ENCODE measurements around the gene LRRTM2.

The LRRTM2 gene

GRCh38 chr5:138903130-138903775 is 28.1 kb upstream of the LRRTM2 start:
- no peak for TF ChIP-seq CTCF (IDR thresholded peaks at IDR 0.05; ENCODE audit: low read depth, low read length)
- peaks cover 29% of the 10 kb centered on the region for H3K36me3 ChIP-seq
- no peak overlapping the region for H3K4me3 ChIP-seq (ENCODE audit: low read depth, low read length)
- no peak for DNase-seq
- H3K9me3 ChIP-seq (ENCODE audit: severe bottlenecking) = no peaks in the 10 kb centered on the region
- H3K27ac ChIP-seq = no peak overlapping the region
- H3K27me3 ChIP-seq (ENCODE audit: insufficient read depth, low read depth, severe bottlenecking) = no peaks in the 10 kb centered on the region

- Histone ChIP-seq H3K36me3 (peaks cover 29% of the 10 kb centered on the region), H3K4me3 (ENCODE audit: low read depth, low read length) (no peak overlapping the region), H3K9me3 (ENCODE audit: severe bottlenecking) (no peaks in the 10 kb centered on the region), H3K27ac (no peak overlapping the region), H3K27me3 (ENCODE audit: insufficient read depth, low read depth, severe bottlenecking) (no peaks in the 10 kb centered on the region)
- TF ChIP-seq CTCF (IDR thresholded peaks at IDR 0.05; ENCODE audit: low read depth, low read length) = no peak
- no peak for DNase-seq
Measured at GRCh38 chr5:138901716-138902115, 26.6 kb upstream of the LRRTM2 start.

GRCh38 chr5:138900281-138900965 is 25.3 kb upstream of the LRRTM2 start:
- Histone ChIP-seq H3K9me3 (ENCODE audit: severe bottlenecking) (no peaks in the 10 kb centered on the region), H3K36me3 (peaks cover 16% of the 10 kb centered on the region), H3K27me3 (ENCODE audit: insufficient read depth, low read depth, severe bottlenecking) (no peaks in the 10 kb centered on the region), H3K27ac (no peak overlapping the region), H3K4me3 (ENCODE audit: low read depth, low read length) (no peak overlapping the region)
- TF ChIP-seq CTCF (IDR thresholded peaks at IDR 0.05; ENCODE audit: low read depth, low read length) = no peak
- DNase-seq = no peak

- no peak overlapping the region for H3K4me3 ChIP-seq (ENCODE audit: low read depth, low read length)
- H3K9me3 ChIP-seq (ENCODE audit: severe bottlenecking) = no peaks in the 10 kb centered on the region
- no peak overlapping the region for H3K27ac ChIP-seq
- no peak for TF ChIP-seq CTCF (IDR thresholded peaks at IDR 0.05; ENCODE audit: low read depth, low read length)
- DNase-seq = no peak
- no peaks in the 10 kb centered on the region for H3K27me3 ChIP-seq (ENCODE audit: insufficient read depth, low read depth, severe bottlenecking)
- peaks cover 9% of the 10 kb centered on the region for H3K36me3 ChIP-seq
Measured at GRCh38 chr5:138898742-138899141, 23.6 kb upstream of the LRRTM2 start.

- TF ChIP-seq CTCF (IDR thresholded peaks at IDR 0.05; ENCODE audit: low read depth, low read length) = no peak
- H3K27me3 ChIP-seq (ENCODE audit: insufficient read depth, low read depth, severe bottlenecking) = no peaks in the 10 kb centered on the region
- H3K9me3 ChIP-seq (ENCODE audit: severe bottlenecking) = no peaks in the 10 kb centered on the region
- no peak for DNase-seq
- no peak overlapping the region for H3K27ac ChIP-seq
- H3K4me3 ChIP-seq (ENCODE audit: low read depth, low read length) = no peak overlapping the region
- peaks cover 9% of the 10 kb centered on the region for H3K36me3 ChIP-seq
Measured at GRCh38 chr5:138898299-138898698, 23.2 kb upstream of the LRRTM2 start.
